GM23338 (cell line): Measurements from ENCODE around the gene FHAD1. TPM values are rescaled to one million over a fixed set of nuclear protein-coding genes. Genes with fewer than 3 reads are reported as not detected.

Experiments used
- ATAC-seq: fragments of 200-7000 bp; cut with Tn5 transposase; 3 replicates; pipeline ENCODE4 v1.9.1; 2020
- DNase-seq: peaks from one replicate; pipeline ENCODE4 v3.0.0-alpha.2; 2015; ENCODE audit warnings: low spot score
- H2AFZ ChIP-seq: fragments of 200-600 bp; sonication (generic); 2 replicates; pipeline ENCODE4 v1.8.0; 2016; ENCODE audit warnings: antibody characterized with exemption, mild to moderate bottlenecking, moderate library complexity
- H3F3A ChIP-seq: fragments of 200-600 bp; sonication (generic); replicated peaks from 2 replicates; pipeline ENCODE4 v1.8.0; 2017; ENCODE audit warnings: antibody characterized with exemption, mixed run types, low read depth
- H3K27ac ChIP-seq: fragments of 200-600 bp; sonication (generic); 2 replicates; pipeline ENCODE4 v1.6.1; 2016; ENCODE audit warnings: low read depth
- H3K27me3 ChIP-seq: fragments of 200-600 bp; sonication (generic); 2 replicates; pipeline ENCODE4 v1.8.0; 2016; ENCODE audit warnings: mild to moderate bottlenecking, mixed run types, moderate library complexity; ENCODE audit not compliant: insufficient read depth
- H3K36me3 ChIP-seq: fragments of 200-600 bp; sonication (generic); 2 replicates; pipeline ENCODE4 v1.8.0; 2016; ENCODE audit warnings: mild to moderate bottlenecking; ENCODE audit not compliant: insufficient read depth
- H3K4me1 ChIP-seq: fragments of 200-600 bp; sonication (generic); 2 replicates; pipeline ENCODE4 v1.8.0; 2016; ENCODE audit warnings: mild to moderate bottlenecking, moderate library complexity; ENCODE audit not compliant: insufficient read depth
- H3K4me2 ChIP-seq: fragments of 200-600 bp; sonication (generic); 2 replicates; pipeline ENCODE4 v1.7.1; 2017; ENCODE audit warnings: mixed run types
- H3K4me3 ChIP-seq: fragments of 200-600 bp; sonication (generic); 2 replicates; pipeline ENCODE4 v1.6.1; 2016; ENCODE audit warnings: mixed run types
- H3K79me2 ChIP-seq: fragments of 200-600 bp; sonication (generic); replicated peaks from 2 replicates; pipeline ENCODE4 v1.8.0; 2017; ENCODE audit warnings: mild to moderate bottlenecking; ENCODE audit not compliant: insufficient read depth
- H3K9me2 ChIP-seq: fragments of 200-600 bp; sonication (generic); 2 replicates; pipeline ENCODE4 v1.8.0; 2017; ENCODE audit not compliant: insufficient read depth
- H4K20me1 ChIP-seq: fragments of 200-600 bp; sonication (generic); replicated peaks from 2 replicates; pipeline ENCODE4 v1.8.0; 2017; ENCODE audit warnings: mild to moderate bottlenecking; ENCODE audit not compliant: insufficient read depth
- H3K27ac Mint-ChIP-seq: 2 replicates; pipeline ENCODE4 v1.8.0; 2020; ENCODE audit warnings: inconsistent platforms, mild to moderate bottlenecking, moderate library complexity, mixed read lengths
- H3K27me3 Mint-ChIP-seq: 3 replicates; pipeline ENCODE4 v1.8.0; 2022; ENCODE audit warnings: low read depth, mild to moderate bottlenecking, moderate library complexity, mixed read lengths, inconsistent platforms; ENCODE audit not compliant: insufficient read depth, poor library complexity
- H3K36me3 Mint-ChIP-seq: 3 replicates; pipeline ENCODE4 v1.8.0; 2021; ENCODE audit warnings: low read depth, mild to moderate bottlenecking, inconsistent platforms, moderate library complexity, mixed read lengths
- H3K4me1 Mint-ChIP-seq: 3 replicates; pipeline ENCODE4 v1.8.0; 2020; ENCODE audit warnings: mild to moderate bottlenecking, inconsistent platforms, mixed read lengths
- H3K4me3 Mint-ChIP-seq: 3 replicates; pipeline ENCODE4 v1.8.0; 2021; ENCODE audit warnings: moderate library complexity, mild to moderate bottlenecking, inconsistent platforms, mixed read lengths
- H3K9me3 Mint-ChIP-seq: 3 replicates; pipeline ENCODE4 v1.8.0; 2020; ENCODE audit warnings: moderate library complexity, mild to moderate bottlenecking, inconsistent platforms, mixed read lengths
- CREB1 ChIP-seq: fragments of 250-450 bp; sonication (Bioruptor Pico); IDR thresholded peaks from 2 replicates; pipeline ENCODE4 v1.5.0; 2020; ENCODE audit warnings: low read depth, mild to moderate bottlenecking, moderate library complexity
- ETS1 ChIP-seq: IDR thresholded peaks from 2 replicates; pipeline ENCODE4 v1.6.1; 2016; ENCODE audit warnings: antibody characterized with exemption
- EZH2 ChIP-seq: fragments of 200-600 bp; sonication (generic); IDR thresholded peaks from one replicate; pipeline ENCODE4 v1.8.0; 2017; ENCODE audit warnings: antibody characterized with exemption, mild to moderate bottlenecking, low read depth; ENCODE audit not compliant: unreplicated experiment
- EZH2phosphoT487 ChIP-seq: fragments of 200-600 bp; sonication (generic); IDR thresholded peaks from one replicate; pipeline ENCODE4 v1.8.1; 2018; ENCODE audit warnings: antibody characterized with exemption; ENCODE audit not compliant: unreplicated experiment
- JUNB ChIP-seq: IDR thresholded peaks from one replicate; pipeline ENCODE4 v1.6.1; 2016; ENCODE audit warnings: antibody characterized with exemption; ENCODE audit not compliant: unreplicated experiment
- NANOG ChIP-seq: IDR thresholded peaks from 2 replicates; pipeline ENCODE4 v1.6.1; 2016; ENCODE audit warnings: antibody characterized with exemption, borderline replicate concordance
- POLR2AphosphoS5 ChIP-seq: IDR thresholded peaks from 2 replicates; pipeline ENCODE4 v1.6.1; 2016; ENCODE audit warnings: antibody characterized with exemption, low read depth
- REST ChIP-seq: IDR thresholded peaks from one replicate; pipeline ENCODE4 v1.6.1; 2018; ENCODE audit warnings: antibody characterized with exemption; ENCODE audit not compliant: unreplicated experiment
- STAT1 ChIP-seq: IDR thresholded peaks from one replicate; pipeline ENCODE4 v1.6.1; 2016; ENCODE audit warnings: antibody characterized with exemption; ENCODE audit not compliant: unreplicated experiment
- ZNF114 ChIP-seq: fragments of 250-450 bp; sonication (Bioruptor Pico); IDR thresholded peaks from 2 replicates; pipeline ENCODE4 v1.5.0; 2020; ENCODE audit warnings: mild to moderate bottlenecking, moderate library complexity
- ZNF331 ChIP-seq: fragments of 250-450 bp; sonication (Bioruptor Pico); IDR thresholded peaks from 2 replicates; pipeline ENCODE4 v1.5.0; 2020; ENCODE audit warnings: low read depth, mild to moderate bottlenecking, moderate library complexity
- polyA plus RNA-seq: library from polyadenylated mRNA; unstranded; fragments of >200 nt; fragmentation: Nextera tagmentation; extraction: Ambion mirVana; gene quantifications from 2 replicates; pipeline ENCODE4 v1.2.1, GENCODE V29; 2016
- total RNA-seq: library from RNA; depleted of rRNA; stranded (reverse); fragments of >200 nt; shearing (Covaris generic); gene quantifications from 2 replicates; pipeline ENCODE4 v1.2.3, GENCODE V29; 2014
- TF ChIP-seq, protein P1 (sequence below): fragments of 250-450 bp; sonication (Bioruptor Pico); IDR thresholded peaks from 2 replicates; pipeline ENCODE4 v1.5.0; 2020; ENCODE audit warnings: mild to moderate bottlenecking, moderate library complexity

Gene FHAD1
- total and polyA plus RNA-seq, 2 experiments from 2014 or later = 1.8 to 3.3 TPM

DNA sequence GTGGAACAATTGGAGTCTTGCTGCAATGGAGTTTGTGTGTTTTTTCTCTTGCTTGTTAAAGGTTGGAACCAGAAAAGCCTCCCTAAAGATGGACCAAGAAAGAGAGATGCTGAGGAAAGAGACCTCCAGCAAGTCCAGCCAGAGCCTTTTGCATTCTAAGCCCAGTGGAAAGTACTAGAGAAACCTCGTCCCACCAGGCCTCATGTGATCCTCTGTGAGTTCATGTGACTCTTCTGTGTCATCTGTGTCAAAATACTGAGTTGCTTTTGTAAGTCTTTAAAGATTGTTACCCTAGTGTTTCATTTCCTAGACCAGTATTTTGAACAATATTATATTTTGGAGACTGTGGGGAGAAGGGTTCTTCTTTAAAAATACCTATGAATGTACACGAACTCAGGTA is 150.2 kb downstream of the FHAD1 start (continued):
- no peak for TF ChIP-seq POLR2AphosphoS5
- TF ChIP-seq REST = no peak
- TF ChIP-seq JUNB = no peak
- no peak for TF ChIP-seq EZH2
- no peak for TF ChIP-seq ZNF331 (CRISPR knock-in tag)

GRCh38 chr1:15399710-15400109 is 152.7 kb downstream of the FHAD1 start:
- Histone ChIP-seq H3F3A (no peaks in the 10 kb centered on the region), H3K79me2 (no peaks in the 10 kb centered on the region), H3K36me3 (no peaks in the 10 kb centered on the region), H3K4me1 (no peaks in the 10 kb centered on the region), H3K27ac (no peak overlapping the region), H3K4me3 (no peak overlapping the region), H2AFZ (no peak overlapping the region), H3K27me3 (no peaks in the 10 kb centered on the region), H3K9me2 (no peaks in the 10 kb centered on the region), H3K4me2 (no peak overlapping the region), H4K20me1 (no peaks in the 10 kb centered on the region)
- no peak overlapping the region for H3K4me3 Mint-ChIP-seq
- peaks cover 13% of the 10 kb centered on the region for H3K36me3 Mint-ChIP-seq
- no peak overlapping the region for H3K27ac Mint-ChIP-seq
- ATAC-seq = no peak
- H3K27me3 Mint-ChIP-seq = no peaks in the 10 kb centered on the region
- peaks cover 24% of the 10 kb centered on the region for H3K9me3 Mint-ChIP-seq
- DNase-seq = no peak
- no peaks in the 10 kb centered on the region; the same call in 1 of the 3 replicates for H3K4me1 Mint-ChIP-seq
- TF ChIP-seq NANOG (no peak), ETS1 (no peak), REST (no peak), POLR2AphosphoS5 (no peak), ZNF114 (CRISPR knock-in tag) (no peak), EZH2phosphoT487 (no peak), JUNB (no peak), CREB1 (CRISPR knock-in tag) (no peak), STAT1 (no peak)
- TF ChIP-seq, protein P1, sequence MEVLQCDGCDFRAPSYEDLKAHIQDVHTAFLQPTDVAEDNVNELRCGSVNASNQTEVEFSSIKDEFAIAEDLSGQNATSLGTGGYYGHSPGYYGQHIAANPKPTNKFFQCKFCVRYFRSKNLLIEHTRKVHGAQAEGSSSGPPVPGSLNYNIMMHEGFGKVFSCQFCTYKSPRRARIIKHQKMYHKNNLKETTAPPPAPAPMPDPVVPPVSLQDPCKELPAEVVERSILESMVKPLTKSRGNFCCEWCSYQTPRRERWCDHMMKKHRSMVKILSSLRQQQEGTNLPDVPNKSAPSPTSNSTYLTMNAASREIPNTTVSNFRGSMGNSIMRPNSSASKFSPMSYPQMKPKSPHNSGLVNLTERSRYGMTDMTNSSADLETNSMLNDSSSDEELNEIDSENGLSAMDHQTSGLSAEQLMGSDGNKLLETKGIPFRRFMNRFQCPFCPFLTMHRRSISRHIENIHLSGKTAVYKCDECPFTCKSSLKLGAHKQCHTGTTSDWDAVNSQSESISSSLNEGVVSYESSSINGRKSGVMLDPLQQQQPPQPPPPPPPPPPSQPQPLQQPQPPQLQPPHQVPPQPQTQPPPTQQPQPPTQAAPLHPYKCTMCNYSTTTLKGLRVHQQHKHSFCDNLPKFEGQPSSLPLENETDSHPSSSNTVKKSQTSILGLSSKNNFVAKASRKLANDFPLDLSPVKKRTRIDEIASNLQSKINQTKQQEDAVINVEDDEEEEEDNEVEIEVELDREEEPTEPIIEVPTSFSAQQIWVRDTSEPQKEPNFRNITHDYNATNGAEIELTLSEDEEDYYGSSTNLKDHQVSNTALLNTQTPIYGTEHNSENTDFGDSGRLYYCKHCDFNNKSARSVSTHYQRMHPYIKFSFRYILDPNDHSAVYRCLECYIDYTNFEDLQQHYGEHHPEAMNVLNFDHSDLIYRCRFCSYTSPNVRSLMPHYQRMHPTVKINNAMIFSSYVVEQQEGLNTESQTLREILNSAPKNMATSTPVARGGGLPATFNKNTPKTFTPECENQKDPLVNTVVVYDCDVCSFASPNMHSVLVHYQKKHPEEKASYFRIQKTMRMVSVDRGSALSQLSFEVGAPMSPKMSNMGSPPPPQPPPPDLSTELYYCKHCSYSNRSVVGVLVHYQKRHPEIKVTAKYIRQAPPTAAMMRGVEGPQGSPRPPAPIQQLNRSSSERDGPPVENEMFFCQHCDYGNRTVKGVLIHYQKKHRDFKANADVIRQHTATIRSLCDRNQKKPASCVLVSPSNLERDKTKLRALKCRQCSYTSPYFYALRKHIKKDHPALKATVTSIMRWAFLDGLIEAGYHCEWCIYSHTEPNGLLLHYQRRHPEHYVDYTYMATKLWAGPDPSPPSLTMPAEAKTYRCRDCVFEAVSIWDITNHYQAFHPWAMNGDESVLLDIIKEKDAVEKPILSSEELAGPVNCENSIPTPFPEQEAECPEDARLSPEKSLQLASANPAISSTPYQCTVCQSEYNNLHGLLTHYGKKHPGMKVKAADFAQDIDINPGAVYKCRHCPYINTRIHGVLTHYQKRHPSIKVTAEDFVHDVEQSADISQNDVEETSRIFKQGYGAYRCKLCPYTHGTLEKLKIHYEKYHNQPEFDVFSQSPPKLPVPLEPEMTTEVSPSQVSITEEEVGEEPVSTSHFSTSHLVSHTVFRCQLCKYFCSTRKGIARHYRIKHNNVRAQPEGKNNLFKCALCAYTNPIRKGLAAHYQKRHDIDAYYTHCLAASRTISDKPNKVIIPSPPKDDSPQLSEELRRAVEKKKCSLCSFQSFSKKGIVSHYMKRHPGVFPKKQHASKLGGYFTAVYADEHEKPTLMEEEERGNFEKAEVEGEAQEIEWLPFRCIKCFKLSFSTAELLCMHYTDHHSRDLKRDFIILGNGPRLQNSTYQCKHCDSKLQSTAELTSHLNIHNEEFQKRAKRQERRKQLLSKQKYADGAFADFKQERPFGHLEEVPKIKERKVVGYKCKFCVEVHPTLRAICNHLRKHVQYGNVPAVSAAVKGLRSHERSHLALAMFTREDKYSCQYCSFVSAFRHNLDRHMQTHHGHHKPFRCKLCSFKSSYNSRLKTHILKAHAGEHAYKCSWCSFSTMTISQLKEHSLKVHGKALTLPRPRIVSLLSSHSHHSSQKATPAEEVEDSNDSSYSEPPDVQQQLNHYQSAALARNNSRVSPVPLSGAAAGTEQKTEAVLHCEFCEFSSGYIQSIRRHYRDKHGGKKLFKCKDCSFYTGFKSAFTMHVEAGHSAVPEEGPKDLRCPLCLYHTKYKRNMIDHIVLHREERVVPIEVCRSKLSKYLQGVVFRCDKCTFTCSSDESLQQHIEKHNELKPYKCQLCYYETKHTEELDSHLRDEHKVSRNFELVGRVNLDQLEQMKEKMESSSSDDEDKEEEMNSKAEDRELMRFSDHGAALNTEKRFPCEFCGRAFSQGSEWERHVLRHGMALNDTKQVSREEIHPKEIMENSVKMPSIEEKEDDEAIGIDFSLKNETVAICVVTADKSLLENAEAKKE = no peak
